ENCODE results near the gene SGCD. TPM values are rescaled to one million over a fixed set of nuclear protein-coding genes. Genes with fewer than 3 reads are reported as not detected.

SGCD gene
- polyA plus RNA-seq, 1 of the 3 experiments (the other 2 are of a cell fraction): 0.87 TPM

DNA sequence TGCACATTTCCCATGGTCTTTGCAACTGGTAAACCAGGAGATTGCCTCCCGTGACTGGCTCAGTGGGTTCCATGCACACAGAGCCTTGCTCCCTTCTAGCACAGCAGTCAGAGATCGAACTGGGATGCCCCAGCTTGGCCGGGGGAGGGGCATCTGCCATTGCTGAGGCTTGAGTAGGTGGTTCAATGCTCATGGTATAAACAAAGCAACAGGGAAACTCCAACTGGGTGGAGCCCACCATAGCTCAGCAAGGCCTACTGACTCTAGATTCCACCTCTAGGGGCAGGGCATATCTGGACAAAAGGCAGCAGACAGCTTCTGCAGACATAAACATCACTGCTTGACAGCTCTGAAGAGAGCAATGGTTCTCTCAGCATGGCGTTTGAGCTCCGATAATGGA lies 456.1 kb downstream of the SGCD start:
- ChIA-PET POLR2A (no interaction called here), CTCF (interaction anchor here (1.1 kb wide), 1 partner anchor 41 kb away, joined by 3 read pairs; no protein-coding TSS in a partner anchor)
- Histone ChIP-seq H3K27me3 (ENCODE audit: insufficient read depth) (no peaks in the 10 kb centered on the region), H3F3A (replicated peaks; ENCODE audit: insufficient read depth) (no peaks in the 10 kb centered on the region), H2AFZ (ENCODE audit: low read depth) (no peak overlapping the region), H3K9me2 (no peaks in the 10 kb centered on the region), H3K4me2 (no peak overlapping the region), H3K4me1 (ENCODE audit: control insufficient read depth in 1 of 2, insufficient read depth in 2 of 2, low read depth in 1 of 2, low read length in 1 of 2) (no peaks in the 10 kb centered on the region), H3K36me3 (replicated peaks in 1 of 2; ENCODE audit: control insufficient read depth in 1 of 2, insufficient read depth in 2 of 2, low read length in 1 of 2) (no peaks in the 10 kb centered on the region), H4K20me1 (ENCODE audit: insufficient read depth) (no peaks in the 10 kb centered on the region), H3K4me3 (ENCODE audit: low read depth in 2 of 2, low read length in 1 of 2) (no peak overlapping the region), H3K79me2 (ENCODE audit: insufficient read depth) (no peaks in the 10 kb centered on the region), H3K27ac (ENCODE audit: low read depth in 2 of 2, low read length in 1 of 2) (no peak overlapping the region), H3K9ac (no peak overlapping the region), H3K9me3 (no peaks in the 10 kb centered on the region)
- 43% methylated on average over 5 of the region's 5 CpGs for WGBS (ENCODE audit: low lambda C conversion rate)
- DNase-seq: no peak
- no peak for TF ChIP-seq PBX3 (IDR thresholded peaks at IDR 0.05)

GRCh38 chr5:156794687-156795086 lies 467.7 kb downstream of the SGCD start:
- POLR2A ChIA-PET: no interaction called here
- H3K4me1 ChIP-seq (ENCODE audit: control insufficient read depth in 1 of 2, insufficient read depth in 2 of 2, low read depth in 1 of 2, low read length in 1 of 2): no peaks in the 10 kb centered on the region
- DNase-seq: no peak
- no peak overlapping the region for H3K27ac ChIP-seq (ENCODE audit: low read depth in 2 of 2, low read length in 1 of 2)
- TF ChIP-seq REST (IDR thresholded peaks at IDR 0.05; ENCODE audit: low read depth, low read length): no peak
- no peak for TF ChIP-seq NRF1 (IDR thresholded peaks at IDR 0.05; ENCODE audit: low read depth, low read length)
- TF ChIP-seq EP300 (IDR thresholded peaks at IDR 0.05; ENCODE audit: borderline replicate concordance in 1 of 2, low read depth in 1 of 2, low read length in 1 of 2): no peak
- no peak for TF ChIP-seq RCOR1 (IDR thresholded peaks at IDR 0.05; ENCODE audit: low read length)
- no peak for TF ChIP-seq JUND (IDR thresholded peaks at IDR 0.05)
- TF ChIP-seq, protein P1, sequence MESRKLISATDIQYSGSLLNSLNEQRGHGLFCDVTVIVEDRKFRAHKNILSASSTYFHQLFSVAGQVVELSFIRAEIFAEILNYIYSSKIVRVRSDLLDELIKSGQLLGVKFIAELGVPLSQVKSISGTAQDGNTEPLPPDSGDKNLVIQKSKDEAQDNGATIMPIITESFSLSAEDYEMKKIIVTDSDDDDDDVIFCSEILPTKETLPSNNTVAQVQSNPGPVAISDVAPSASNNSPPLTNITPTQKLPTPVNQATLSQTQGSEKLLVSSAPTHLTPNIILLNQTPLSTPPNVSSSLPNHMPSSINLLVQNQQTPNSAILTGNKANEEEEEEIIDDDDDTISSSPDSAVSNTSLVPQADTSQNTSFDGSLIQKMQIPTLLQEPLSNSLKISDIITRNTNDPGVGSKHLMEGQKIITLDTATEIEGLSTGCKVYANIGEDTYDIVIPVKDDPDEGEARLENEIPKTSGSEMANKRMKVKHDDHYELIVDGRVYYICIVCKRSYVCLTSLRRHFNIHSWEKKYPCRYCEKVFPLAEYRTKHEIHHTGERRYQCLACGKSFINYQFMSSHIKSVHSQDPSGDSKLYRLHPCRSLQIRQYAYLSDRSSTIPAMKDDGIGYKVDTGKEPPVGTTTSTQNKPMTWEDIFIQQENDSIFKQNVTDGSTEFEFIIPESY (IDR thresholded peaks at IDR 0.05; ENCODE audit: borderline replicate concordance, low read depth): no peak
- TF ChIP-seq FOXM1 (IDR thresholded peaks at IDR 0.05; ENCODE audit: low read depth): no peak
- no peak for TF ChIP-seq CTCF (IDR thresholded peaks at IDR 0.05)
- TF ChIP-seq NFIC (IDR thresholded peaks at IDR 0.05; ENCODE audit: borderline replicate concordance): no peak
- H3K9me2 ChIP-seq: no peaks in the 10 kb centered on the region
- H3K36me3 ChIP-seq (replicated peaks in 1 of 2; ENCODE audit: control insufficient read depth in 1 of 2, insufficient read depth in 2 of 2, low read length in 1 of 2): no peaks in the 10 kb centered on the region
- H3K9me3 ChIP-seq: no peaks in the 10 kb centered on the region
- CTCF ChIA-PET: interaction anchor here (1.4 kb wide), 1 partner anchor 851 kb away, joined by 4 read pairs; no protein-coding TSS in a partner anchor
- 16% methylated on average over 2 of the region's 2 CpGs for WGBS (ENCODE audit: low lambda C conversion rate)
- H3K27me3 ChIP-seq (ENCODE audit: insufficient read depth): no peaks in the 10 kb centered on the region
- no peaks in the 10 kb centered on the region for H4K20me1 ChIP-seq (ENCODE audit: insufficient read depth)
- no peak overlapping the region for H2AFZ ChIP-seq (ENCODE audit: low read depth)
- no peaks in the 10 kb centered on the region for H3K79me2 ChIP-seq (ENCODE audit: insufficient read depth)
- H3K4me2 ChIP-seq: no peak overlapping the region
- H3F3A ChIP-seq (replicated peaks; ENCODE audit: insufficient read depth): no peaks in the 10 kb centered on the region
- no peak overlapping the region for H3K9ac ChIP-seq
- H3K4me3 ChIP-seq (ENCODE audit: low read depth in 2 of 2, low read length in 1 of 2): no peak overlapping the region

Measured in SK-N-SH (cell line).